Measurements from ENCODE around the gene ZNF593.

Gene ZNF593

DNA sequence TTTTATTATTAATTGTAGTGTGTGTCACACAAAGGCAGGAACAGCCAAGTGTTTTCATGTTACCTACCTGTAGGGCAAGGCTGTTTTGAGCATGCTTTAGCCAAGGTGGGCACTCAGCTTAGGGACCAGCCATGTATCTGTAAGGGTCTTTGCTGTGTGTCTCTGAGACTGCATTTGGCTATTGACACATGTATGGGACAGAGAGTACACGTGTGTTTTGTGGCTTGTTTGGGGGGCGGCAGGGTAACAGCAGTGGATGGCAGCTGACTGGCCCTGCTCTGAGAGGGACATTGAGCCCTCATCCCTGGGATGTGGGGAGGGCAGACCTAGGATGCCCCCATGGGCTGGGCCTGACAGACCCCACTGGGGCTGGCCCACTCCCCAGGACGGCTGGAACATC, 27.6 kb downstream of the ZNF593 start:
- Histone ChIP-seq H3K4me3 (replicated peaks; ENCODE audit: low read depth, low read length) (no peak overlapping the region), H3K36me3 (ENCODE audit: control insufficient read depth, insufficient read depth, low read length) (no peaks in the 10 kb centered on the region), H3K27me3 (replicated peaks; ENCODE audit: control insufficient read depth, insufficient read depth, low read length) (no peaks in the 10 kb centered on the region)
- TF ChIP-seq, protein P1, sequence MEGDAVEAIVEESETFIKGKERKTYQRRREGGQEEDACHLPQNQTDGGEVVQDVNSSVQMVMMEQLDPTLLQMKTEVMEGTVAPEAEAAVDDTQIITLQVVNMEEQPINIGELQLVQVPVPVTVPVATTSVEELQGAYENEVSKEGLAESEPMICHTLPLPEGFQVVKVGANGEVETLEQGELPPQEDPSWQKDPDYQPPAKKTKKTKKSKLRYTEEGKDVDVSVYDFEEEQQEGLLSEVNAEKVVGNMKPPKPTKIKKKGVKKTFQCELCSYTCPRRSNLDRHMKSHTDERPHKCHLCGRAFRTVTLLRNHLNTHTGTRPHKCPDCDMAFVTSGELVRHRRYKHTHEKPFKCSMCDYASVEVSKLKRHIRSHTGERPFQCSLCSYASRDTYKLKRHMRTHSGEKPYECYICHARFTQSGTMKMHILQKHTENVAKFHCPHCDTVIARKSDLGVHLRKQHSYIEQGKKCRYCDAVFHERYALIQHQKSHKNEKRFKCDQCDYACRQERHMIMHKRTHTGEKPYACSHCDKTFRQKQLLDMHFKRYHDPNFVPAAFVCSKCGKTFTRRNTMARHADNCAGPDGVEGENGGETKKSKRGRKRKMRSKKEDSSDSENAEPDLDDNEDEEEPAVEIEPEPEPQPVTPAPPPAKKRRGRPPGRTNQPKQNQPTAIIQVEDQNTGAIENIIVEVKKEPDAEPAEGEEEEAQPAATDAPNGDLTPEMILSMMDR (IDR thresholded peaks at IDR 0.05; ENCODE audit: insufficient read depth, low read length, poor library complexity, severe bottlenecking): no peak
- no peak for DNase-seq (ENCODE audit: extremely low read depth, insufficient read length)

DNA sequence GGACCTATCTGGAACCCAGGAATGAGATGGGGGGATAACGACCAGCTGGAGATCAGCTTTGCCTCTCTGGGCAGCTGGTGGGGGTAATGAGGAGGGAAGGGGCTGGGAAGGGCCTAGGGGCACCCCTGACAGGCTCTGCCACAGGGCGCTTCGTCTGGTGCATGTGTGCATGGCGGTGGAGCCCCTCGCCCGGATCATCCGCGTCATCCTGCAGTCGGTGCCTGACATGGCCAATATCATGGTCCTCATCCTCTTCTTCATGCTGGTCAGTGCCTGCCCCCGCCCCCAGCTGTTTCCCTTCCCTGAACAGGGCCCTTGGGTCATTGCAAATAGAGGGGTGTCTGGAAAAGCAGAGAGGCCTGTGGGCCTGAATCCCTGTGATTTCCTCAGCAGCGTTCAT, 28.1 kb downstream of the ZNF593 start:
- TF ChIP-seq, protein P1 (IDR thresholded peaks at IDR 0.05; ENCODE audit: insufficient read depth, low read length, poor library complexity, severe bottlenecking): no peak
- H3K4me3 ChIP-seq (replicated peaks; ENCODE audit: low read depth, low read length): no peak overlapping the region
- H3K36me3 ChIP-seq (ENCODE audit: control insufficient read depth, insufficient read depth, low read length): no peaks in the 10 kb centered on the region
- no peak for DNase-seq (ENCODE audit: extremely low read depth, insufficient read length)
- H3K27me3 ChIP-seq (replicated peaks; ENCODE audit: control insufficient read depth, insufficient read depth, low read length): no peaks in the 10 kb centered on the region

DNA sequence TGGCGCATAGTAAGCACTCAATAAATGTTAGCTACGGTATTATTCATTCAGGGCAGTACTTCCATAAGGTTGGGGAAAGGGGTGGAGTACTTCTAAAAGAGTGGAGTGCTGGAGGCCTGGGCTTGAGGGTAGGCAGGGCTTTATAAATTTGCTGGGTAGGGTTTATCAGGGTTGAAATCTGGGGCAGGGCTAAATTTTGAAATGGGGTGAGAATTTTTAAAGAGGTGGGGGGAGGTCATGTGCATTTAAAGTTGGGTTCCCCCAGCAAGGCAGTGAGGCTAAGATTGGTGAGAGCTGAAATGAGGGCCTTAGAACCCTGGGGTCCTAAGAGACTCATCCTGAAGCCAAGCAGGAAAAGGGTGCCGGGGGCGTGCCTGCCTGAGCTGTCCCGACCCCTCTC, 30.7 kb downstream of the ZNF593 start:
- TF ChIP-seq, protein P1 (IDR thresholded peaks at IDR 0.05; ENCODE audit: insufficient read depth, low read length, poor library complexity, severe bottlenecking): no peak
- Histone ChIP-seq H3K4me3 (replicated peaks; ENCODE audit: low read depth, low read length) (no peak overlapping the region), H3K27me3 (replicated peaks; ENCODE audit: control insufficient read depth, insufficient read depth, low read length) (no peaks in the 10 kb centered on the region; the same call in 1 of the 2 replicates), H3K36me3 (ENCODE audit: control insufficient read depth, insufficient read depth, low read length) (no peaks in the 10 kb centered on the region)
- DNase-seq (ENCODE audit: extremely low read depth, insufficient read length): no peak

DNA sequence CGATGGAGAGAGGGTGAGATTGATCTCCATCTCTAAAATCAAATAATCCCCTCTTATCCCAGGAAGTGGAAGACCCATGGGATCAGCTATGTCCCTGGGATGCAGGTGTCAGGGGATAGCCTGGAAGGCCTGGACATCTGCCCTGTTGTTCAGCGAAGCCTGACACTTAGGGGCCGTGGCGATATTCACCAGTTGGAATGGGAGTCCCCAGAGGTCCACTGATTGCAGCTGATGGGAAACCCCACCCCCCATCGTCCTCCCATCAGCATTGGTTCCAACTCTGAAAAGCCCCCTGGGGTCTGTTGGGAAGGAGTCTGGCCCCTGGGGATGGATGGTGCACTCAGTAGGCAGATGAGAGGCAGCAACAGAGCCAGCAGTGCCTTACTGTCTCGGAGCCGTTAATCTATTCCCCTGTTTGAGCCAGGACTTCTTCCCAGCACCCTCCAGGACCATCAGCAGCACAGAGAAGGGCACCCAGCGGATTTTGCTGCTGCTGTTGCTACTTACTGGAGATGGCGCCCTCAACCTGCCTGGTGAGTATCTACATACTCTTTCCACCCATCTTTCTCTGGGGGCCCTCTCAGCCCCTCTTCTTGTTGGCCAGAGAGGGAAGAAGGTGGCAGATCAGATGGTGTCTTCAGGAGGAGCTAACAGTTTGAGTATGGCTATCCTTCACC, 34.1 kb downstream of the ZNF593 start:
- Histone ChIP-seq H3K36me3 (ENCODE audit: control insufficient read depth, insufficient read depth, low read length) (no peaks in the 10 kb centered on the region), H3K4me3 (replicated peaks; ENCODE audit: low read depth, low read length) (no peak overlapping the region), H3K27me3 (replicated peaks; ENCODE audit: control insufficient read depth, insufficient read depth, low read length) (no peaks in the 10 kb centered on the region; the same call in 1 of the 2 replicates)
- DNase-seq (ENCODE audit: extremely low read depth, insufficient read length): no peak
- TF ChIP-seq, protein P1 (IDR thresholded peaks at IDR 0.05; ENCODE audit: insufficient read depth, low read length, poor library complexity, severe bottlenecking): peak; percentile 27

DNA sequence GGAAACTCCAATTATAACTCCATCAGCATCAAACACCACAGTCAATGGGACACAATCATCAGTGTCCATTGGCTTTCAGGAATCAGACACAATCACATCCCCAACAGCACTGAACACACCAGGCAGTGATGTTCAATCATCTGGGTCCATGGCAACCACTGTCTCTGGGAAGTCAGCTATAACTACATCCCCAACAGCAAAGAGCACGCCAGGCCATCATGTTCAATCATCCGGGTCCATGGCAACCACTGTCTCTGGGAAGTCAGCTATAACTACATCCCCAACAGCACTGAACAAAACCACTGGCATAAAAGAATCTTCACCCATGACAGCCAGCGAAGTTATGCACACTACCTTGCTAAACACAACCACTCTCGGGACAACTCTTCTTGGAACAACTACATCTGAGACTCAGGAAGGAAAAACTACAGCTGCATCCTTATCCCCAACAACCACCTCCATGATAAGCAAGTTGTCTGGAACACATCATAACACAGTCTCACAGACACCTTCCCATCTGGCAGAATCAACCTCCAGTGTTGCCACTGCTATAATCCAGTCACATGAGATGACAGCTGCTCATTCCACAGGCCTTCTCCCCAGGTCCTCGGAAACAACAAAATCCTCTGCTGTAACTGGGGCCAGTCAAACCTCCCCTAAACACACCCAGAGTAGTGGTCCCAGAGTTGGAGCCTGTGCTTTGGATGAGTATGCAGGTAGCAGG, 40.6 kb downstream of the ZNF593 start:
- no peak for DNase-seq (ENCODE audit: extremely low read depth, insufficient read length)
- H3K4me3 ChIP-seq (replicated peaks; ENCODE audit: low read depth, low read length): no peak overlapping the region

More for the DNA sequence above, 40.6 kb downstream of the ZNF593 start:
- no peaks in the 10 kb centered on the region; the same call in 1 of the 2 replicates for H3K27me3 ChIP-seq (replicated peaks; ENCODE audit: control insufficient read depth, insufficient read depth, low read length)
- H3K36me3 ChIP-seq (ENCODE audit: control insufficient read depth, insufficient read depth, low read length): no peaks in the 10 kb centered on the region
- TF ChIP-seq, protein P1 (IDR thresholded peaks at IDR 0.05; ENCODE audit: insufficient read depth, low read length, poor library complexity, severe bottlenecking): no peak

Data from GM06990 (cell line).